Activated T-helper 9 cell treated with anti-CD3 and anti-CD28 coated beads, Interleukin-2, amount 50 U/mL, for 16 hours (primary cell): ENCODE data around the gene CETN3.
A peak's percentile ranks its signal among the peaks of the same experiment; 100 is the strongest.

Experiments used
- DNase-seq: peaks from one replicate; pipeline ENCODE4 v3.0.0-alpha.2; 2020; ENCODE audit warnings: low read depth

The CETN3 gene

GRCh38 chr5:90409318-90410177 lies at the start of gene CETN3:
Gene CETN3 (minus strand): TSS chr5:90409756. CDS start chr5:90409661, 95 bp downstream.
- DNase-seq = peak; percentile 80

- no peak for DNase-seq
Observed at GRCh38 chr5:90446961-90447360, 37.4 kb upstream of the CETN3 start.

- DNase-seq = no peak
Observed at GRCh38 chr5:90440644-90441043, 31.1 kb upstream of the CETN3 start.

GRCh38 chr5:90438100-90438499 lies 28.5 kb upstream of the CETN3 start:
- DNase-seq = no peak

- no peak for DNase-seq
Observed at GRCh38 chr5:90437663-90438062, 28.1 kb upstream of the CETN3 start.

GRCh38 chr5:90434116-90434714 lies 24.7 kb upstream of the CETN3 start:
- peak; percentile 3 for DNase-seq

- no peak for DNase-seq
Observed at GRCh38 chr5:90424245-90424644, 14.7 kb upstream of the CETN3 start.

- DNase-seq = no peak
Observed at GRCh38 chr5:90421136-90421535, 11.6 kb upstream of the CETN3 start.

GRCh38 chr5:90418214-90418613 lies 8.7 kb upstream of the CETN3 start:
- no peak for DNase-seq

GRCh38 chr5:90410178-90410762 lies 714 bp upstream of the CETN3 start:
- no peak for DNase-seq

- DNase-seq = no peak
Observed at GRCh38 chr5:90408571-90409317, 812 bp downstream of the CETN3 start.

- DNase-seq = no peak
Observed at GRCh38 chr5:90406466-90406865, 3.1 kb downstream of the CETN3 start.

GRCh38 chr5:90402521-90403255 lies 6.9 kb downstream of the CETN3 start:
- DNase-seq = no peak

- no peak for DNase-seq
Observed at GRCh38 chr5:90399251-90399650, 10.3 kb downstream of the CETN3 start.

- DNase-seq = no peak
Observed at GRCh38 chr5:90398726-90399125, 10.8 kb downstream of the CETN3 start.

GRCh38 chr5:90395005-90395404 lies 14.6 kb downstream of the CETN3 start:
- DNase-seq = no peak

GRCh38 chr5:90390928-90391327 lies 18.6 kb downstream of the CETN3 start:
- no peak for DNase-seq

- no peak for DNase-seq
Observed at GRCh38 chr5:90390326-90390725, 19.2 kb downstream of the CETN3 start.

GRCh38 chr5:90387508-90387907 lies 22.0 kb downstream of the CETN3 start:
- DNase-seq = no peak

GRCh38 chr5:90386099-90386710 lies 23.4 kb downstream of the CETN3 start:
- no peak for DNase-seq

GRCh38 chr5:90384389-90384788 lies 25.2 kb downstream of the CETN3 start:
- no peak for DNase-seq
